GM21360 (cell line): ENCODE measurements around the gene DSTN.

Source experiments
- ATAC-seq: cut with Tn5 transposase; IDR thresholded peaks from one replicate; pipeline ENCODE4 v1.9.1; 2021; ENCODE audit warnings: mild to moderate bottlenecking, moderate library complexity; ENCODE audit not compliant: unreplicated experiment

Gene DSTN

DNA sequence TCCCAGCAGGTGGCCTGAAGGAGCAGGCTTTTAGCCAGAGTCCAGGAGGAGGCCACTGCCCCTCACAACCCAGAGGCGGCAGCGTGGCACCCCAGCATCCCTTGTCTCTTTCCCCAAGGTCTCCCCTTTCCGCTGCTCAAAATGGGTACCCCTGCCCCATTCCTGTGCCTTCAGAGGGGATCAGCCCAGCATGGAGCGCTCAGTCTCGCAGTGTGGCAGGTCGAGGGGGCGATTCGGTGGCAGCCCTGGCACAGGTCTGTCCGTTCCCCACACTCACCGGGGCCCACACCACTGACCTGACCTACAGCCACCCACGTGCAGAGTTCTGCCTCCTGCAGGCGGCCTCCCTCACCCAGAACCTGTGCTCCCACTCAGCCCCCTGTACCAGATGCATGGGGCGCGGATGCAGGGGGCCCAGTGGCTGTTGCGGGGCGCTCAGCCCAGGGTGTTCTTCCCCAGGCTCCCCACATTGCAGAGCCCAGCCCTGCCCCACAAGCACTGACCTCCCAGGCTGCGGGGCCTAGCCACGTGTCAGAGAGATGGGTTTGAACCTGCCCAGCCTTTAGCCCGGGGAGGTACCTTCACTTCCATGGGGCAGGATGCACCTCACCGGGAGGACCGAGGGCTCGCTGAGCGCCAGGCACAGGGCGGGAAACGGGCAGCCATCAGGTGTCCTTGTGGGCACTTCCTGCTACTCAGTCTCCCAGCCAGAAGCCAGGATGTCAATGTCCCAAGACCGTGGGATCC lies 41.8 kb downstream of the DSTN start:
- no peak for ATAC-seq

DNA sequence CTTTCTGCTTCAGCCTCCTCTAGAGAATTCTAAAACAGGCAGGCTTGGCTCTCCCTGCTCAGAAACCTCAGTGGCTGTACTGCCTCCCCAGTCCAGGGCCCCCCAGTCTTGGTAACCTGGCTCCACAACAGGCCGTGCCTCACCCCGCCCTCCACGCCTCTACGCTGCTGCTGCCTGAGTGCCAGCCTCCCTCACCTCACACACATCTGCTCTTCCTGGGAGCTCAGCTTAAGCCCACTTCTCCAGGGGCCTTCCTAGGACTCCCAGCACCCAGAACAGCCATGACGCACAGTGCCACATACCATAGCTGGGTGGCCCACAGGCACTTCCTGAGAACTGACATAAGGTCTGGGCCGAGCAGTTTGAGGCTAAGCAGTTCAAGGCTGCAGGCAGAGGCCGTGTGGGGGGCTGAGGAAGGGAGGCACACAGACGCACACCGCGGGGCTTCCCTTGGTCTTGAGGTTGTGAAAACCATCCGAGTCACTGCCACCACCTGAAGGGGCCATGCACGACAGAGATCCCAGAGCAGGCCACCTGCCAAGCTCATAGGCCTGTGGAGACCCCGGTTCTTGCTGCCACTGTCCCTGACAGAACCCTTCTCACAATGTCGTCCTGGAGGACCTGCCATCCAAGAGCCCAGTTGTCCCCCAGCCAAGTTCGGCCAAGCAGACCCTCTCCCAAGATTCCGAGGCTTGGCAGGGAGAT lies 42.6 kb downstream of the DSTN start:
- ATAC-seq = no peak

DNA sequence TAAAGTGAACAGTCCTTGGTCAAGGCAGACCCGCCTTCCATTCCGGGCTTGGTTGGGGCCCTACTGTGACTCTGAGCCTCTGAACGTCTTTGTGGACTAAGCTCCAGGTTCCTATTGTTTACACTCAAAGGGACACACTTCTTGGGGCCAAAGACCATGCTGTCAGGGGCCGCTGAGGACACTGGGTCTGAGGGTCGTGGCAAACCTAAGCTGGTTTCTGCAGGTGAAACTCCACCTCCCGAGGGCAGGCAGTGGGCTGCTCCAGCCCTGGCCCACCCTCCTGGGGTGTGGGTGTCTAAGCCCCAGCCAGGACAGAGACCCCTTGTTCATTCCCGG lies 43.1 kb downstream of the DSTN start:
- no peak for ATAC-seq

DNA sequence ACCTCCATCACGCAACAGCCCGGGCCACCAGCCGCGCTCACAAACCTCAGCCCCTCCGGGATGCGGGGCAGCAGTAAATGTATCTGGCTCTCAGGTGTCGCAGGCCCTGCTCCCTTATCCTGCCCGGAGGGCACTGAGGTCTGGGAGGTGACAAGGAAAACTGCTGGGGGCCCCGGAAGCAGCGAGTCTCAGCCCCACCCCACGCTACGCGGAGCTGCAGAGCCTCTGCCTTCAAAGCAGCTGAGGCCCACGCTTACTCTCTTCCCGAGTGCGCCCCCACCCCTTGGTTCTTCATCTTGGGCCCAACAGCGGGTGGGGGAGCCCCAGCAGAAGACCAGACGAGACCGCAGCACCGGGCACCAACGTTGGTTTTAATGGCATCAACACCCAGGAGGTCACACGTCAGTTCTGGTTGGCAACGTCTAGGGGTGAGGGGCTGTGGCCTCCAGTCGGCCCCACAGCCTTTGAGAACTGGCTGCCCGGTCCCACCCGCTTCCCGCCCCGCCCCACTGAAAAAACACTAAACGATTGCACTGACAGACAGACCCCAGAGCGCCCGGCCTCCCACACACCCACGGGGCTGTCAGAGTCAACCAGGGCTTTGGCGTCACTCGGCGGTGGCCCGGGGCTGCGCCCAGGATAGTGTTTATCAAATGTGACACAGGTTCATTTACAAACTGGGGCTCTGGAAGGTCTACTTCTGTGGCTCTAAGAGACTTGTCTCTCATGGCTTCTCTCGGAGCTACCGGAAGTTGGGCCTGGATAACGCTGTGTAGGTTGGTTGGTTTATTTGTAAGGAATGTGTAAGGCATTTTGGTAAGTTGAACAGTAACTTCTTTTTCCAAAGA lies 43.7 kb downstream of the DSTN start:
- no peak for ATAC-seq

DNA sequence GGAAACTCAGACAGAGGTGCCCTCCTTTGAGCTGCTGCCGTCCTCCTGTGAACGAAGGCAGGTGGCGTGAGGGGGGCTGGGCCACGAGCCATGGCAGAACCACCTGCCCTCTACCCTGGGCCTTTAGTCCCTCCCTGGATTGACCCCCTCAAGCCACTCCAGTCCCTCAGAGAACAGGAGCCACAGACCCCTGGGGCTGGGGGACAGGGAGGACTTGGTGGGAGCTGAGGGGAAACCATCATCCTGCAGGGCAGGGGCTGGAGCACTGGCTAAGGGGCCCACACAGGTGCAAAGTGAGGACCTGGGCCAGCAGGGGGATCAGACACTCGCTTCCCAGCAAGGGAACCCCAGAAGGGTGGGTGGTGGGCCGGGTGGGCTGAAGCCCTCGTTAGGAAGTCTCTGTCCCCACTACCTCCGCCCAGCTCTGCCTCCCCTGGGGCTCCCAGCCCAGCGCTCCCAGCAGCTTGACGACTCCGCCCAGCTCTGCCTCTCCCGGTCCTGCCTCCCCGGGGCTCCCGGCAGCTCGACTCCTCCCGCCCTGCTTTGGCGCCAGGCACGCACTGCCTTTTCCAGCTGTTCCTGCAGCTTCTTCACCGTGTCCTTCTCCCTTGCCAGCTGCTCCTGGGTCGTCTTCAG lies 44.4 kb downstream of the DSTN start:
- ATAC-seq = no peak

DNA sequence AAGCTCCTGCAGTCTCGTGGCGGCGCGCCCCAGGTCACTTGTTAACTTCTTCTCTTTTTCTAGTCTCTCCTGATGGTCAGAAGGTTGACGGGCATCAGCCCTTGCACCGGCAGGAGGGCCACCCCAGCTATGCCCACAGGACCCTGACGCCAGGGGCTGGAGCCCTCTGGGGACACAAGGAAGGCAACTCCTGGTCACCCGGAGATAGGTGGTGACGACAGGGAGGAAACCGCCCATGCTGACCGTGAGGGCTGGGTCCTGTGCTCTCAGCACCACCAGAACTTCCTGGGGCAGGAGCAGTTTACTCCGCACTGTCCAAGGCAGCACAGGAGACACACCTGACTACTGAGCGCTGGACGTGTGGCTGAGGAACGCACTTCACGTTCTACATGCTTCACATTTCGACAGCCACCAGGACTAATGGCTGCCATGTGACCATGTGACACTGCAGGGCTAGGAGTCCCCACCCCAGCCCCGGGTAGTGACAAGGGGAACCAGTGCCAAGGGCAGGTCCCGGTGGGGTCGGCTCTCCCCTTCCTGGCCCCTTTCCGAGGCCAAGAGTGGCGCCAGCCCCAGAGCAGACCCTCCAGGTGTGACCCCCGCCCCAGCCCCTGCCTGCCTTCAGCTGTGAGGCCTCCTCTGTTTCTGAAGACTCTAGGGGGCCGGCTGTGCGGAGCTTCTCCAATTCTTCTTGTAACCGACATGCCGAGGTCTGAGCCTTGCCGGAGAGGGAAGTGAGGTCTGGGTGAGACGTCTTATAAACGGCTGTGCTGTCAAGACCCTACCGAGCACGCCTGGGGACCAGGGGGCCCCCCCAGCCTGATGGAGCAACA lies 45.2 kb downstream of the DSTN start:
- ATAC-seq = no peak

DNA sequence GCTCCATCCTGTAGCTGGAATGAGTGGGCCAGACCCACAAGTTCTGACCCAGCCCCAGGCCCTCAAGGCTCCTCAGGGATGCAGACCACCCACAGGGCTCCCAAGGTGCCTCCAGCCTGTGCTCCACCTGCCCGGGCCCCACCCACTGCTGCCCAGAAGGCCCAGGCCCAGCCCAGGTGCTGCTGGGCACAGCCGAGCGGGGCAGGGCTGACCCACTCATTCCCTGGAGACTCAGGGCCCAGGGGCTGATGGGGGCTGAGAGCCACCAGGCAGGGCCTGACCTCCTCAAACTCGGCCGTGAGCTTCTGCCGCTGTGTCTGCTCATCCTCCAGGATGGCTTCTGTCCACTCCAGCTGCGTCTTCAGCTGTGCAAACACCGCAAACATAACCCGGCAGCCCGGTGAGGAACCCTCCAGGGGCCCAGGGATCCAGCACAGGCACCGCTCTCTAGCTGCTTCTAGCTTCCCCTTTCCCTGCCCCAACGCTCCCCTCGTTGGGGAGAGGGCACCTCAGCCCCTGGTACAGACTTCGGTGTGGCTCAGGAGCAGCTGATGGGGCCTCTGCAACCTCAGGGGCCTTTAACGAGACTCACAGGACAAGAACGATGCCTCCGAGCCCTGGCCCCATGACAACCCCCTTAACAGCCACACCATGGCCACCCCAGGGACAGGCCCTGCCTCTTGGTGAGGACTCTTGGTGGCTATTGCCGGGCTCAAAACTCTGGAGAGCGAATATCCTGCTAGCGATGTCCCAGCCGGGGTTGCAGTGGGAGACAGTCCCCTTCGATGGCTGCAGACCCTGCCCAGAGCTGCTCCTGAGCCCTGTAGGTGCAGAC lies 46.0 kb downstream of the DSTN start:
- ATAC-seq = no peak

DNA sequence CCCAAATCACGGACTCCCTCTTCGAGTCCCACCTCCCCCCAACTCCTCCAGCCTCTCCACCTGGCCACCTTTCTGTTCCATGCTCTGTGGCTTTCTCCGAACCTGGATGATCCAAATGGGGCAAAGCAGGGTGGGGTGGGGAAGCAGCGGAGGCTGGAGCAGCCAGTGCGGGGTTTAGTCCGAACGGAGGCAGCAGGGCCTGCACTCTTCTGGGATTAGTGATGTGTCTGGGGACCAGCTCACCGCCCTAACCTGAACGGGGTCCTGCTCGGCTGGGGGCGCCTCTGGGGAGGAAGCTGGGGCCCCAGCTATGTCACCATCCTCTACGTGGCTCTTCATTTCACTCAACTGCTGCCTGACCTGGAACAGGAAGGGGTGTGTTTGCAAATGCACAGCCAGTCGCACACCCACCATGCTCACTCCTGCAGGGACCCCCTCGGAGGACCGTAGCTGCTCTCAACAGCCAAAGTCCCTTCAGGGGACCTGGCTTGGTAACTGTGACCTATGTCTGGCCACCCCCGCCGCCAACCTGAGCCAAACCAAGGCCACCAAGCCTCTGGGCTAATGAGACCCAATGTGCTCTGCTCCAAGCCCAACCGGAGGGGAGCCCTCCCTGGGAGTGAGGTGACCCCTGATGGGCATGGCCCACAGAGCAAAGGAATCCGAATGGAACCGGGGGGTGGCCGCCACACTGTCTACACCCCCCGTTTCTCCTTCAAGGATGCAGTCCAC lies 46.8 kb downstream of the DSTN start:
- ATAC-seq = no peak

DNA sequence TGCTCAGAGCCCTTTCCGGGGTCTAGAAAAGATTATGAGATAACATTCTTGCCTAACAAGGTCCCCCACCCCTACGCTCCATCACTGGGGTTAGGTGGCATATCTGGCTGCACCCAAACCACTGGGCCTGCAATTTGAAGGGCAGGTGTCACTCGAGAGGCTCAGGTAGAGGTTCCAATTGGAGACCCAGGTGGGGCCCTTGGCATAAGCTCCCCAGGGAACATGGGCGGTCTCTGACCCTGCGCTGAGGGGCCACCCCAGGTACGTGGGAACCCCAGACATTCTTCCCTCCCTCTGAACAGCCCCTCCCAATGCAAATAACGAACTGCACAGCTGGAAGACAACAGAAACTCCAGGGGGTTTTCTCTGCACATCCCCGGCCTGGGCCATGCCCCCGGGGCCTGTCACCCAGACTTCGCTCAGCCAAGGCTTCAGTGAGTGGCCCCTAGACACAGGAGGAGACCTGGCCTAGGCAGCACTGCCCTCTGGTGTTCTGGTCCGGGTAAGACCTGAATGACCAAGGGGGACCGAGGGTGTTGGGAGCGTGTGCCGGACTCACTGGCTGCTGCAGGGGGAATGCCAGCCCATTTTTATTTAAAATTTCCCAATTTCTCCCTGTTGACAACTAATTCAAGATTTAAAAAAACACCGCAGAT lies 47.5 kb downstream of the DSTN start:
- ATAC-seq = no peak

DNA sequence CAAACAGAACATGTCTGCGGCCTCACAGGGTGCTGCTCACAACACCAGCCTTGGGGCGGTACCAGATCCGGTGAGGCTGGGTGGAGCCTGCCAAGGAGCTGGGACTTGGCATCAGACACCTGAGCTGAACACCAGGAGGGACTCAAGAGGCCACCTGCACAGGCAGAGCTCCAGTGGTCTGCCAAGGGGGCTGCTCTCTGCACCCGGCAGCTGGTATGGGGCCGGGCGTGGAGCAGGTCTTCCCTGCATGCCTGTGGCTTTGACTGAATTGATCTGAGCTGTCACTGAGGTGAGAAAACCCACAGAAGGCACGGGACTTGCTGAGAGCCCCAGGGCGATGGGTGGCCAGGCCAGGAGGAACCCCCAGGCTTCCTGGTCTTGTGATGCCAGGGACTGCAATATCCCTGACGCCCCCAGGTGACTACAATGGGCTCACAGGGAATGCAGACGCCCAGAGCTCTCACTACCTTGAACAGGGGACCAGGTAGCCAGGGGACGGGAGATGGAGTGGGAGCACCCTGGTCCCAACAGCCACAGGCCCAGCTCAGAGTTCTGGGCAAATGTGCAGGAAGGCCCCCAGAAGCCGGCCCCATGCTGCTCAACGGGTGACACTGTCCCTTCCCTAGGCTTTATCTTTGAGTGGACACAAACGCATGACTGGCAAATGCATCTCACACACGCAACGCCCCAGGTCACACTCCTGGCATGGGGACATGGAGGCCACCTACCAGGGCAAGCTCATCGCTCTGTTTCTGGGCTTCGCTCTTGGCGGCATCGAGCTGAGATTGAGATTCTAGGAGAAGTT lies 48.2 kb downstream of the DSTN start:
- ATAC-seq = no peak

DNA sequence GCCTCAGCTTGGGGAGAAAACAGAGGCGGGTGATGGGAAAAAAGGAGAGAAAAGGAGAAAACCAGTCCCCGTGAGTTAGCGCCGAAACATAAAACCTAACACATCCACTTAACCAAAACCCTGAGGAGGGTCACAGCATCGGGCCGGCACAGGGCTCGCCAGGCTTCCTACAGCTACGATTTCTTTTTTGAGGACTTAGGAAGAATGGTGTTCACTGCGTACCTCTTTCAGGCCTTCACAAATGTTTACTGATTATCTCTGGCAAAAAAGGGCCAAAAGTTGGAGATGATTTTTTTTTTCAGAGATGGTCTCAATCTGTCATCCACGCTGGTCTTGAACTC lies 48.8 kb downstream of the DSTN start:
- no peak for ATAC-seq

DNA sequence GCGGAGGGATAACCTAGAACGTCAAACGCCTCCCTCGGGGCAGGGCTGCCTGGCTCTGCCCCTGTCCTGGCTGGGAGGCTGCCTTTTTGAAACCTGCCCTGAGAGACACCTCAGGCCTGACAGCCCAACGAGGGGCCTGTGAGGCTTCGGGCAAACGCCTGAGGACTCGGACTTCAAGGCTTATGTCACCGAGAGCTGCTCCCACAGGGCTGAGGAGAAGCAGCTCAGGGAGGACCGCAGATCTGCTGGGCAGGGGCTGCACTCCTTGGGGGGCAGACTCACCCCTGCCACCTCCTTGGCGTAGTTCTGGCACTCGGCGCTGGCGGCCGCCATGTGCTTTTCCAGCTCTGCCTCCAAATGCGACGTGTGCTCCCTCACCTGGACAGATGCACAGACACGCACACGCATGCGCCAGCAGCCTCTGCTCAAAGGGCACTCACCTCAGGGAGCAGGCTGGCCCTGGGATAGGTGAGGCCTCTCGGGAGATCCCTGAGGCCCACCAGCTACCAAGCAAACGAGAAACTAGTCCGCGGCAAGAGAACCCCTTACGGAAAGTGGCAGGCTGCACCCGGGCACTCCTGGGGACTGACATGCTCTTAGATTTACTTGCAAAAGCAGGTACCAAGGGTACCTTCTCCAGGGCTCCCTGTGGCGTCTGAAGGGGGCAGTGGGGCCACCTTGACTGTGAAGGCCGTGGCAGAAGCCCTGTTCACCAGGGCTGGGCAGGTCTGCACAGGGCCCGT lies 49.6 kb downstream of the DSTN start:
- ATAC-seq = no peak

DNA sequence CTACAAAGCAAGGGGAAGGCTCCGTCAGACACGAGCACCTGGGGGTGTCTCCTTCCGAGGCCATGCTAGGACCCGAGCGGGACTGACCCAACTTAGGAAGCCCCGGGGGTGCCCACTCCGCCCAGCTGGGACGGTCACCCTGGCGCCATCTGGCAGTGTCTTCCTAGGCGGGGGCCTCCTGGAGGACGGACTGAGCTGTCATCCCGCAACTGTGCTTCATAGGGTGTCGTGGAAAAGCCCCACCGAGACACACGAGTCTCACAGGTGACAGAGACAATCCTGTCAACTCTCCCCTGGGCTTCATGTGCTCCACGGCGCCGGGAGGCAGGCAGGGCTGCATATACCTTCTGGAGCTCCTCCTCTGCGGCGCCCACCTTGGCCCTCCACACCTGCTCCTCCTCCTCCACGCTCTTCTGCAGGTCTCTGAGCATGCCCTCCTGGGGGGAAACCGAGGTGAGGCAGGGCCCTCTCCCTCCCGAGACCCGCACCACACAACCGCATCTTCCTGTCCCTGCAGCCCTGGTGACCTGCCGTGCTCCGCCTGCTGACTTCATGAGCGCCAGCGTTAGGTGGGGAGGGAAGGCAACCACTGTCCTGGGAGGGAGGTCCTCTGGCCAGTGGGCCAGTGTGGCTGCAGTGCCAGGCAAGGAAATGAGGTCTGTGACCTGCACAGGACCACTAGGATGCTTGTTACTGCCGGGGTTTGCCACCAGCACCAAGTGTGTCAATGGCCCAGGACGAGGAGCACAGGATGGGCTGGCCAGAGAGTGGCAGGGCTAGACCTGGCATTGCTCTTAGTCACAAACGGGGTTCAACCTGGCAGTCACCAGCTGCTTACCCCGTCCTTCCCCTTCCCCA lies 50.7 kb downstream of the DSTN start:
- ATAC-seq = no peak

DNA sequence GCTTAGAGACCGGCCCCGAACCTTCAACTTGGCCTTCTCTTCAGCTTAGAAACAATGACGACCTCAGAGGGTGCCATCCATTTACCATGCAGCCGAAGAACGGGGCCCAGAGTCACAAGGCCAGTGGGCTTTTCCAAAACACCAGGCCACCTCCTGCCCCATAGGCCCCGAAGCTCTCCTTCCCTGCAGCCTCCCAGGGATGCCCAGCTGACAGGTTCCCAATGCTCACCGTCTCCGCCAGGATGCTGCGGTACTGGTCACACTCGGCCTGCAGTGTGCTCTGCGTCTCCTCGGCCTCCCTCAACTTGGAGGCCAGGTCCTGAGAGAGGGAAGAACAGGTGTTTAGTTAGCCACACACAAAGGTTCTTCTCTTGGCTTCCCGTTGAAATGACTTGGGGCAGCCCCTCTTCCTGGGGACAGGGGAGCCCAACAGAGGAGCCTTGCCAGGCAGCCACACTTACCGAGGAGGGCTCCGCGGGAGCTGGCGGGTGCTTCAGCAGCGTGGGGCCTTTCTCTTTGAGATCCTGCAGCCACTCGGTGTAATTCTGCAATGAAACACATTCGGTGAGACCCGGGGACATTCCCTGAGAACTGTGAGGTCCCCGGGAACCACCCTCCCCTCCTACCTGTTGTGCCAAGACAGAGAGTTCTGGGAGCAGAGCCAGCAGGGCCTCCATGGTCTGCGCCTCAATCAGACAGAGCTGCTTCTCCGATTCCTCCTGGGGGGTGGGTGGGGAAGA lies 51.5 kb downstream of the DSTN start:
- ATAC-seq = no peak

DNA sequence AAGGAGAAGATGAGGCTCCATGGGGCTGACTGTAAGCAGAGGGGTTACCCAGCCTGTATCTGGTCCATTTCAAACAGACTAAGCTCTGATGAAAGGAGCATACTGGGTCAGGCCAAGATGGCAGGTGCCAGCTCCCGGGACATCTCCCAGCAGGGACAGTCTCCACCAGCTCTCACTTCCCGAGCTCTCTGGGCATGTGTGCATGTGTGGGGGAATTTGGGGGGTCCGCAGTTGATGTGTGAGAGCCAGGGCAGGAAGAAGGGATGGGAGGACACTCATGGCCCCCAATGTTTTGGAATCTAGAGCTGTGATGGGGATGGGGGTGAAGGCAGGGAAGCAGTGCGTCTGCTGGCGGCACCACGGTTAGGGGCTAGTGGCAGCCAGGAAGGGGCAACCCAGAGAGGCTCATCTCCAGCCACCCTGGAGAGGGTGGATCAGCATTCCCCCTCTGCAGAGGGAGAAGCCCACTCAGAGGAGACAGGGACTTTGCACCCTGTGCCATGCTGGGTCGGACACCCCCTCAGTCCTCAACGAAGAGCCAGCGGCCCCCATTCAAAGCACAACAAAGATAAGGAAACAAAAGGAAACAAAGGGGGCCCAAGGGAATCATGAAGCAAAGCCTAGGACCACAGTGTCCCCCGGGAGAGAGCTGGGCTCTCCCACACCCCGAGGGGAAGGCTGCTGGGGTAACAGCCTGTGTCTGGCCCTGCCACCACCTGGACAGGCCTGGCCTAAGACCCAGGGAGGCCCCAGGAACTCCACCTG lies 52.4 kb downstream of the DSTN start:
- ATAC-seq = no peak
